Erythroblast (primary cell): ENCODE measurements around the gene SHROOM4.

Source experiments
- DNase-seq, 2 experiments: peaks; one replicate each; lab custom pipeline; 2025; lab: John Stamatoyannopoulos, UW
- GATA1 ChIP-seq: IDR thresholded peaks from 2 replicates; pipeline ENCODE4 v1.6.1; 2011; ENCODE audit warnings: low read depth, mild to moderate bottlenecking, control low read depth, low read length, moderate library complexity
- POLR2A ChIP-seq: IDR thresholded peaks from 2 replicates; pipeline ENCODE4 v1.6.1; 2011; ENCODE audit warnings: mild to moderate bottlenecking, low read length

SHROOM4 gene

GRCh38 chrX:50648156-50648555 is 165.8 kb downstream of the SHROOM4 start:
- no peak for DNase-seq

GRCh38 chrX:50644496-50644895 is 169.5 kb downstream of the SHROOM4 start:
- no peak for DNase-seq
- no peak for TF ChIP-seq GATA1

More at GRCh38 chrX:50648156-50648555, 165.8 kb downstream of the SHROOM4 start:
- TF ChIP-seq GATA1 = no peak
- TF ChIP-seq POLR2A = no peak

- DNase-seq = no peak
These were observed 170.4 kb downstream of the SHROOM4 start for GRCh38 chrX:50643525-50644137.

GRCh38 chrX:50638123-50638522 is 175.9 kb downstream of the SHROOM4 start:
- TF ChIP-seq POLR2A (no peak), GATA1 (no peak)
- no peak for DNase-seq

More at GRCh38 chrX:50643525-50644137, 170.4 kb downstream of the SHROOM4 start:
- TF ChIP-seq POLR2A (no peak), GATA1 (no peak)

GRCh38 chrX:50635817-50636365 is 178.1 kb downstream of the SHROOM4 start:
- TF ChIP-seq GATA1 (no peak), POLR2A (no peak)
- no peak for DNase-seq

GRCh38 chrX:50635162-50635561 is 178.8 kb downstream of the SHROOM4 start:
- TF ChIP-seq GATA1 (no peak), POLR2A (no peak)
- no peak for DNase-seq

GRCh38 chrX:50629774-50630173 is 184.2 kb downstream of the SHROOM4 start:
- DNase-seq = no peak
- TF ChIP-seq POLR2A (no peak), GATA1 (no peak)

- TF ChIP-seq POLR2A (no peak), GATA1 (no peak)
- DNase-seq = no peak
These were observed 186.3 kb downstream of the SHROOM4 start for GRCh38 chrX:50627696-50628095.

GRCh38 chrX:50626432-50626831 is 187.6 kb downstream of the SHROOM4 start:
- DNase-seq = no peak
- TF ChIP-seq POLR2A = no peak
- TF ChIP-seq GATA1 = no peak

GRCh38 chrX:50622751-50623150 is 191.2 kb downstream of the SHROOM4 start:
- no peak for DNase-seq
- no peak for TF ChIP-seq POLR2A
- no peak for TF ChIP-seq GATA1

GRCh38 chrX:50618788-50619558 is 195.0 kb downstream of the SHROOM4 start:
- no peak for DNase-seq
- TF ChIP-seq POLR2A = no peak
- TF ChIP-seq GATA1 = no peak

- TF ChIP-seq POLR2A (no peak), GATA1 (no peak)
- no peak for DNase-seq
These were observed 196.8 kb downstream of the SHROOM4 start for GRCh38 chrX:50617183-50617582.

GRCh38 chrX:50615570-50616158 is 198.3 kb downstream of the SHROOM4 start:
- TF ChIP-seq POLR2A (no peak), GATA1 (no peak)
- no peak for DNase-seq

- no peak for TF ChIP-seq POLR2A
- no peak for TF ChIP-seq GATA1
- no peak for DNase-seq
These were observed 199.5 kb downstream of the SHROOM4 start for GRCh38 chrX:50614460-50614859.
